Transverse colon (tissue), 4 donors: Measurements from ENCODE around the gene LDHAL6B. TPM values are rescaled to one million over a fixed set of nuclear protein-coding genes. Genes with fewer than 3 reads are reported as not detected.

Experiments used
- DNase-seq: peaks from one replicate; pipeline ENCODE4 v3.0.0-alpha.2; 2019
- H3K27ac ChIP-seq, 4 donors: fragments of 200-600 bp; sonication (generic); 2 replicates each; pipeline ENCODE4 v1.5.1; 2016 to 2018; ENCODE audit warnings: inconsistent platforms in 4 of 4
- H3K27me3 ChIP-seq: fragments of 200-600 bp; sonication (generic); 2 replicates; pipeline ENCODE4 v1.5.1; 2017; ENCODE audit warnings: inconsistent platforms
- H3K36me3 ChIP-seq, 4 donors: fragments of 200-600 bp; sonication (generic); 2 replicates each; pipeline ENCODE4 v1.5.1; 2017 to 2019; ENCODE audit warnings: inconsistent platforms in 4 of 4
- H3K4me1 ChIP-seq, 4 donors: fragments of 200-600 bp; sonication (generic); 2 replicates each; pipeline ENCODE4 v1.5.1; 2017 to 2020; ENCODE audit warnings: inconsistent platforms in 4 of 4
- H3K4me3 ChIP-seq, 4 donors: fragments of 200-600 bp; sonication (generic); 1 replicate in 1 of 4; 2 replicates in 3 of 4; pipeline versions ENCODE4 v1.5.1 to v1.6.1; 2017 to 2019; ENCODE audit warnings: inconsistent platforms in 4 of 4
- H3K9me3 ChIP-seq, 2 donors: fragments of 200-600 bp; sonication (generic); 2 replicates each; pipeline ENCODE4 v1.5.1; 2017 to 2019; ENCODE audit warnings: inconsistent platforms in 2 of 2
- CTCF ChIP-seq, 5 experiments: fragments of 200-600 bp in 3 of 5; fragments of 450-650 bp in 2 of 5; sonication (generic) in 3 of 5; IDR thresholded peaks; 1 replicate in 2 of 5; 2 replicates in 3 of 5; pipeline ENCODE4 v1.5.1; 2016 to 2017; ENCODE audit warnings: antibody characterized with exemption in 5 of 5, inconsistent platforms in 3 of 5, mild to moderate bottlenecking in 2 of 5, moderate library complexity in 1 of 5
- EP300 ChIP-seq: sonication (generic); formaldehyde crosslinking; IDR thresholded peaks from one replicate; pipeline ENCODE4 v1.6.1; 2017; ENCODE audit warnings: antibody characterized with exemption, low read depth
- POLR2A ChIP-seq: fragments of 450-650 bp; IDR thresholded peaks from one replicate; pipeline ENCODE4 v1.6.1; 2016; ENCODE audit warnings: antibody characterized with exemption, mild to moderate bottlenecking, moderate library complexity
- POLR2AphosphoS5 ChIP-seq, 3 donors: sonication (generic); formaldehyde crosslinking; IDR thresholded peaks; one replicate each; pipeline ENCODE4 v1.6.1; 2016; ENCODE audit warnings: antibody characterized with exemption in 3 of 3
- WGBS, 2 donors: methylation state at CpG; one replicate each; pipeline ENCODE4 v1.1.5; 2018; ENCODE audit warnings: low coverage in 1 of 2; 5-methylcytosine and 5-hydroxymethylcytosine counted together
- in situ Hi-C, 4 donors: fragments of 200-750 bp; cut with MboI; loops; one replicate each; pipeline versions ENCODE4 v1.15.0 to v1.15.1; 2017; ENCODE audit warnings: low sequenced_read_pairs in 3 of 4, low pct_ligation_motif_present in 1 of 4, low pct_unique_long_range_greater_than_20kb in 1 of 4
- intact Hi-C: fragments of 100-400 bp; cut with DNase I; formaldehyde crosslinking; loops from one replicate; pipeline ENCODE4 v1.15.1; 2023; ENCODE audit warnings: low total_unique reads
- total RNA-seq, 4 donors: library from RNA; depleted of rRNA; stranded (reverse); fragments of >200 nt; gene quantifications; one replicate each; pipeline ENCODE4 v1.1.0, GENCODE V29; 2016

LDHAL6B gene
- total RNA-seq, 4 donors from 2014 or later, result not detected

GRCh38 chr15:59180945-59181600, 25.6 kb upstream of the LDHAL6B start:
- no peak overlapping the region for H3K27ac ChIP-seq
- TF ChIP-seq POLR2AphosphoS5 (IDR thresholded peaks at IDR 0.05) (no peak), POLR2A (no peak), EP300 (no peak), CTCF (IDR thresholded peaks at IDR 0.05) (no peak)
- no peaks in the 10 kb centered on the region for H3K27me3 ChIP-seq
- peaks cover 0 to 2% of the 10 kb centered on the region in 2 donors for H3K9me3 ChIP-seq
- intact Hi-C loops (no loop called here), in situ Hi-C loops (no loop called here)
- DNase-seq, result no peak
- no peak overlapping the region for H3K4me3 ChIP-seq
- H3K36me3 ChIP-seq, result peaks cover 0 to 37% (median 15%) of the 10 kb centered on the region in 4 donors
- peaks cover 0 to 2% (median under 1%) of the 10 kb centered on the region in 4 donors for H3K4me1 ChIP-seq
- WGBS, 2 donors, result 71% methylated on average over 5 of the region's 5 CpGs; no CpG with 5 or more reads in 1 of the 2 donors

- H3K36me3 ChIP-seq, result peaks cover 0 to 59% (median 24%) of the 10 kb centered on the region in 4 donors
- peaks cover 0 to 2% of the 10 kb centered on the region in 2 donors for H3K9me3 ChIP-seq
- DNase-seq, result no peak
Measured at GRCh38 chr15:59185725-59186124, 20.9 kb upstream of the LDHAL6B start.

GRCh38 chr15:59186501-59186900, 20.1 kb upstream of the LDHAL6B start:
- no peak for DNase-seq
- WGBS, 2 donors, result 91 to 93% methylated on average over 2 to 4 of the region's 4 CpGs
- peaks cover 0 to 1% (median under 1%) of the 10 kb centered on the region in 4 donors for H3K4me1 ChIP-seq
- peaks cover 0 to 53% (median 23%) of the 10 kb centered on the region in 4 donors for H3K36me3 ChIP-seq
- H3K4me3 ChIP-seq, result no peak overlapping the region
- TF ChIP-seq EP300 (no peak), POLR2AphosphoS5 (IDR thresholded peaks at IDR 0.05) (no peak), POLR2A (no peak), CTCF (IDR thresholded peaks at IDR 0.05) (no peak)
- in situ Hi-C loops, result no loop called here
- H3K27ac ChIP-seq, result no peak overlapping the region
- intact Hi-C loops, result no loop called here
- peaks cover 0 to 2% of the 10 kb centered on the region in 2 donors for H3K9me3 ChIP-seq
- no peaks in the 10 kb centered on the region for H3K27me3 ChIP-seq

More at GRCh38 chr15:59185725-59186124, 20.9 kb upstream of the LDHAL6B start:
- Histone ChIP-seq H3K27ac (no peak overlapping the region), H3K4me3 (no peak overlapping the region), H3K4me1 (no peaks in the 10 kb centered on the region), H3K27me3 (no peaks in the 10 kb centered on the region)
- in situ Hi-C loops (no loop called here), intact Hi-C loops (no loop called here)
- TF ChIP-seq POLR2A (no peak), CTCF (IDR thresholded peaks at IDR 0.05) (no peak), POLR2AphosphoS5 (IDR thresholded peaks at IDR 0.05) (no peak), EP300 (no peak)
- 69 to 100% methylated on average over 2 of the region's 2 CpGs for WGBS, 2 donors

GRCh38 chr15:59189241-59189640, 17.4 kb upstream of the LDHAL6B start:
- no peak overlapping the region for H3K27ac ChIP-seq
- intact Hi-C loops, result no loop called here
- H3K36me3 ChIP-seq, result peaks cover 0 to 40% (median 17%) of the 10 kb centered on the region in 4 donors
- no peak for TF ChIP-seq POLR2A
- no peak for TF ChIP-seq POLR2AphosphoS5 (IDR thresholded peaks at IDR 0.05)
- TF ChIP-seq CTCF (IDR thresholded peaks at IDR 0.05), result no peak
- TF ChIP-seq EP300, result no peak
- no peak overlapping the region for H3K4me3 ChIP-seq
- in situ Hi-C loops, result no loop called here
- WGBS, 2 donors, result 89% methylated on average over 5 of the region's 5 CpGs; no CpG with 5 or more reads in 1 of the 2 donors
- no peaks in the 10 kb centered on the region for H3K9me3 ChIP-seq
- no peak for DNase-seq
- no peaks in the 10 kb centered on the region for H3K27me3 ChIP-seq
- peaks cover 0 to 5% (median 2%) of the 10 kb centered on the region in 4 donors for H3K4me1 ChIP-seq
